NCI-H774 (cell line): Measurements from ENCODE around the gene TNS1.

ENCODE experiments used
- DNase-seq: peaks from one replicate; lab custom pipeline; 2025; lab: John Stamatoyannopoulos, UW

TNS1 gene

DNA sequence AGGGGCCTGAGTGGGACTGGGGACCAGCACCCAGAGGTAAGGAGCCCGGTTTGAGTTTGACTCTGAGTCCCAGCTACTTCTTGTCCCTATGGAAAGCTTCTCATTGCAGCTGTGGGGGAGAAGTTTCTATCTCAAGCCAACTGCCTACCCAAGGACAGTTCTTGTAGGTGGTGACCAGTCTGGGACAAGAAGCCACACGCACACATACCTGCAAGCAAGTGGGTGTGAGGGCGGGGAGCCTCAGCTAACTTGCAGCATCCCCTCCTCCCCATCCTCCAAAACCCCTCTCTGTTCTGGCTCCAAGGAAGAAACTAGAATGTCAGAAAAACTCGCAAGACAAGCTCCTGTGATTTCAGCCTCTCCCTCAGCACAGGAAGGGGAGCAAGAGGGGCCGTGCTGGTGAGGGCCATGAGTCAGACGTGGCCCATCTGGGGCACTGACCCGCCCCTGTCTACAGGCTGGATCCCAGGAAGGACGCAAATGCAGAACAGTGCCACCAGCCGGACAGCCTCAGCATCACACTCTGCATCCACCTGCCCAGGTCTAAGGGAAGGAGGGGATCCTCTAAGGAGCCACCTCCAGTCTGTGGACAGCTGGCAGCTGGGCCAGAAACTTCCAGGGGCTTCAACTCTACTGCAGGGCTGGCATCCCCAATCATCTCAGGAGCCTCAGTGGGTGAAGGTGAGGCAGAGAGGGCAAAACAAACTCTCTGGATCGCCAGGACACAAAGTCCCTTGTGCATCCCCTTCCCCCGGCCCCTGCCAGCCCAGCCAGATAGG, 103.4 kb downstream of the TNS1 start:
- DNase-seq = peak; percentile 8

- no peak for DNase-seq
Observed at GRCh38 chr2:217897816-217898806, 104.7 kb downstream of the TNS1 start.

DNA sequence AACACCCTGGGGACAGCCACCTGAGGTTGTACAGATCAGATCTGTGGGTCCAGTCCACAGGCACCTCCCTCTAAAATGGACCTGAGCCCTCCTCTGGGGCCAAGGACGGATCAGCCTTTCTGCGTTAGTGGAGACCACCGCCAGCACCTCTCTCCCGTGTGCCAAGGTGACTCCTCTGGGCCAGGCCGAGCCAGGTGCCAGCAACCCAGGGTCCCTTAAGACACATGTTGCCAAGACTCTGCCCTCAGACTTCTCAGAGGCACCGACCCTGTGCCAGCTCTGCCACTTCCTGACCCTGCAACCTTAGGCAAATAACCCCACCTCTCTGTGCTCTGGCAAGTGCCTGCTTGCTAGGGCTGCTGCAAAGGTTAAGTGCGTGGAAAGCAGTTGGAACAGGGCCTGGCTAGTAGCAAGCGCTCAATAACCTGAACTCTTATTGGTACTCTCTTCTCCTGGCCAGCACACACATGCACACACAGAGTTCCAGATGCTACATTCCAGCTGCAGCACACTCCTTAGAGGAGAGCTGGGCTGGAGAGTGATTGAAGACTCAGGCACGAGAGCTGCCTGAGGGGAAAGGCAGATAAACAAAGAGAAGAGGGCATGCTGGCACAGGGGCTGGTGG, 105.6 kb downstream of the TNS1 start:
- no peak for DNase-seq

GRCh38 chr2:217895070-217895635, 107.6 kb downstream of the TNS1 start:
- DNase-seq = no peak

GRCh38 chr2:217893440-217893839, 109.4 kb downstream of the TNS1 start:
- no peak for DNase-seq

DNA sequence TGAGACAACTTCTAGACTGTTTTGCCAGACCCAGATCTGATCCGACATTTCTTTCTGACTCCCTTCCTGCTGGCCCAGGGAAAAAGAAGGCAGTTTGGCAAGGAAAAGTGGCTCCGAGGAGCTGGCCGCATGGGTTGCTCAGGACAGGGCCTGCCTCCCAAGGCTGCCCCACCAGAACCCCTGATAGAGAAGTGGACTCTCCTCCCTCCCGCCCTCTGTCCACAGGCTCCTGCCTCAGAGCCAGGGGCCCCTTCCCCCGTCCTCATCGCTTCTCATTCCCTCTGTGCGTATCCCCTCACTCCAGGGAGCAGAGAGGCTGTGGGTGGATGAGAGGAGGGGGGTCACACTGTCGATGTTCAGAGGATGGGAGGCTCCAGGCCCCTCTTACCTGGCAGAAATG, 110.2 kb downstream of the TNS1 start:
- no peak for DNase-seq

DNA sequence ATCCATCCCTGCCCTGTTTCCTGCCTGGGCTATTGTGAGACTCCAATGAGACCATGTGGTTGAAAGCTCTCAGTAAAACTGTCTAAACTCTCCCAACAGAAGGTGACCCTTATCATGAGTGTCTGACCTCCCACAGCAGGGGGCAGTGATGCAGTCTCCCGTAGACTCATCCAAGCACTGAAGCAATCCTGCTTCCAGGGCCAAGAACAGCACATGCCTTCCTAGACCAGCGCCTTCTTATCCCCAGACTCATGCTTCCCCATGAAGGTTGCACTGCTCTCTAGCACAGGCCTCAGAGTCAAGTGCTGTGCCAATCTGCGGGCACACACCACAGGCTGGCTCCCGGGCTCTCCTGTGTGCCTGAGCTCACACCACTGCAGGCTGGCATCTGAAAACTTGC, 112.3 kb downstream of the TNS1 start:
- DNase-seq = no peak

DNA sequence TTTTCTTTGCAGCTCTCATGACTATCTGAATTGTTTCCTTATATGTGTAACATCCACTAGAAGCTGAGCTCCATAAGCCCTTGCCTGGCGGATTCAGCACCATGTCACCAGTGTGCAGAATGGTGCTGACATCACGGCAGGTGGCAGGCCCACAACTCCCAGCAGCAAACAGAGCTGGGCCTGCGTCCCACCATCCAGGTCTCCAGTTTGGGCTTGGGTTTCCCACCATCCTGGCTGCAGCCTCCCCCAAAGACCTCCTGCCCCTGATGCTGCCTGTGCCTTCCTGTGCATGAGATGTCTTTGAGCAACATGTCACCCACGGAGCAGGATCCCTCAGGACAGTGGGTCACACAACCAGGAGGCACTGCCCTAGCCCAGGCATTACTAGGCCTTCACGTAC, 113.1 kb downstream of the TNS1 start:
- DNase-seq = no peak

- no peak for DNase-seq
Observed at GRCh38 chr2:217887841-217888701, 114.7 kb downstream of the TNS1 start.

DNA sequence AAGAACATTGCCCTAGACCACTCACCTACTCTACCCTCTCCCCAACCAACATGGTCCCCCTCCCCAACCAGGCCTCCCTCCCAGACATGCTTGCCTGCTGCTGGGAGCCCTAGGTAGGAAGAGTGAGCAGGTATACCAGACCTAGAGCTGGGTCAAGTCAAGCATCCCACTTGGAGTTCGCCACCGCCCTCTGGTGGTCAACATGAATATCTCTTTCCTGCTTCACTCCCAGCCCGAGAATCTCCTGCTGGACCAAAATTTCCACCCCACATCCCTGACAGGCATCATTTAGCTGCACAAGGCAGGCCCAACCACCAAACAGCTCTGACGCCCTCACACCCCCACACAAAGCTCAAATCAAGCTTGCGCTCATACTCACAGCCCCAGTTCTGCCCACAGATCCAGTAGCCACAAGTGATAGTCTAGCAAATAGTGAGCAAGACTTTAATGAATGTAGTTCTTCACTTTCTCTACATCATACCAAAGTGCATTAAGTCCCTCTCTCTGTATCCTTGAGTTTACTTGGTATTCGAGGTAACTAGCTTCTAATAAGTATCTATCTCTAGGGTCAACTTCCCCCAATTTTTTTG, 116.0 kb downstream of the TNS1 start:
- peak; percentile 52 for DNase-seq

DNA sequence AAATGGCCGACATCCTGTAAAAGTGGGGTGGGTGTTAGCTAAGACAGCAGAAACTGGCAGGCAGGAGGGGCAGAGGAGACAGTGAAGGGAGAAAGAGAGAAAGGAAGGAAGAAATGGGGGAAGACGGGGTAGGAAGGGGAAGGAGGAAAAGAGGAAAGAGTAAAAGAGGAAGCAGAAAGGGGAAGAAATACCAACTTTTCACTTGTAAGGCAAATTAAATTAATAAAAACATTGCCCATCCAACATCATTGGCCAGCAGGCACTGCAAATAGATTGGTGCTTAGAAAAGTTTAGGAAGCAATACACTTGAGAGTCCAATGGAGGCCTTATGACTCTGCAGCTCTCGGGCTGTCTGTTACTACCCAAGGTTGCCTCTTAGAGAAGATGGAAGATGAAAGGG, 116.7 kb downstream of the TNS1 start:
- no peak for DNase-seq

DNA sequence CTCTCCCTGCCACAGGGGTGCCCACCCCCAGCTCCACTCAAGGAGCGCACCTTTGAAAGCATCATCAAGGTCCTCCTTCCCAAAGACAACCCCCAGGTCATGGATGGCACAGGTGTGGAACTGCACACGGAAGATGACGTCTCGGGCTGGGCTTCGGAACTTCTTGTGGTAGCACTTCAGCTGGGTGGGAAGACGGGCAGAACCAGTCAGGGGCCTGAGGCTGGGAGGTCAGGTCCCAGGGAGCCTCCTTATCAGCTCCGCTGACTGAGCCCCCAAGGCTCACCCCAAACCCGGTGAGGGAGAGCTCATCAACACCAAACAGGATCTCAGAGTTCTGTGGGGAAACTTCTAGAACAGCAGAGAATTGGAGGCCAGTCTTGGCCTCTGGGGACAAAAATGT, 117.8 kb downstream of the TNS1 start:
- DNase-seq = no peak

DNA sequence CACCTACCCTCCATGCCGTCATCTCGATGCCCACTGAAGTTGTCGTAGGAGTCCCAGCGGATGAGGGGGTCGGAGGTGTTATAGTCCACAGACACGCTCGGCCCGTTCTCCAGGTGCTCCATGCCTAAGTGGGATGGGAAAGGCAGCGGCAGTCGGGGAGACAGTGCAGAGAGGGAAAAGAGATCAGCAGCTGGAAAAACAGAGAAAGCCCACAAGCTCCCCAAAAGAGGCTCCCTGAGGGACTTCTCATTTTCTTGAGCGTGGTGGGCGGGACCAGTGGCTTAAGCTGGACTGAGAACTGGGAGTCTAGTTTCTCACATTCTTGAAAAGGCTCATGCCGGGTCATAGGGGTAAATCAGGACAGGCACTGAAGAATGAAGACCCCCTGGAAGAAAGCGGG, 121.9 kb downstream of the TNS1 start:
- no peak for DNase-seq

DNA sequence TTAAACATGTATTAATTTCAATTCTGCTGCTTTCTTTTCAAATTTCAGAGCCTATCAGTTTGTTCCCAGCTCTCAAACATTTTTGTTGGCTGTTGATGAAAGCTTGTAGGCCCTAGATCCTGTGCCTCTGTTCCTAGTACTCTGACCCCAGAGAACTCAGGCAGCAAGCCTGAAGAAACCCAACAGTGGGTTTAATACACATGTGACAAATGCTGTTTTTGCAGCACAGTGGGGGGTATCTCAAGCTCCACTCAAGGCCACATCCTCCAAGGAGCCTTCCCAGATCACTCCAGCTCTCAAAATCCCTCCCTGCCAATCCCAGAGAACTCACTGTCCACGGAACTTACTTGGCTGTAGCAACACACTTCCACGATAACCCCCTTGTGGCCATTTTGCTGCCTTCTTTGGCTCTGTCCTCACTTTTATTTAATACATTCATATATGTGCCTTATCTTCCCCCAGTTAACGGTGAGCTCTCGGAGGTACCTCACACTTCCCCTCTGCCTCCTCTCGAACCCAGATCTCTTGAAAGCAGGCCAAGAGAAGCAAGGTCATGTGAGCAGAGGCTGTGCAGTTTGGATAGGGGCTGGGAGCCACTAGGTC, 122.4 kb downstream of the TNS1 start:
- DNase-seq = no peak

DNA sequence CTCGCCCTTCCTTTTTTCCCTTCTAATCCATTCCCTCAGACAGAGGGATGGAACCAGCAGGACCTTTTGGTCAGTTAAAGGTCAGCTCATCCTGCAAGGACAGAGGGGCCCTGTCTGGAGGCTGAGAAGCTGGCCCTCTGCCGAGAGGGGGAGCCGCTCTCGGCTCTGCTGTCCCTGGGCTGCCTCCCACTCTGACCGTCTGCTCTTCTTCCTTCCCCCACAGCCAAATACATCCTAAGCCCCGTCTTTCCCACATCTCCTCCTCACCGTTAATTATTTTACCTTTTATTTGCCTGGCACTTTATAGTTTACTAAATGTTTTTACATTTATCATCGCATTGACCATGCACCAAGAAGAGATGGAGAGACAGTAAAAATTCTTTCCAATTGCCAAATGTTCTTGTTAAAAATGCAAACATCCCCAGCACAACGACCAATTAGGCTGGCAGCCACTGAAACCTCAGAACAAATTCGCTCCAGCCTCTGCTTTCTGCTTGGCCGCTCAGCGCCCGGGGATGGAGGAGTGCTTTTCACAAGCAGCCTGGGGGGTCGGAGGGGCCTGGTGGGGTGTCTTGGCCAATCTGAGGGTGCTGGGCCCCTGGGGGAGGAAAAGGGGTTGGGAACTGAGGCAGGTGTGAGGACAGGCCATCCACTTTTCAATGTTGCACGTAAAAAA, 123.7 kb downstream of the TNS1 start:
- no peak for DNase-seq

GRCh38 chr2:217877866-217878265, 124.9 kb downstream of the TNS1 start:
- DNase-seq = no peak

DNA sequence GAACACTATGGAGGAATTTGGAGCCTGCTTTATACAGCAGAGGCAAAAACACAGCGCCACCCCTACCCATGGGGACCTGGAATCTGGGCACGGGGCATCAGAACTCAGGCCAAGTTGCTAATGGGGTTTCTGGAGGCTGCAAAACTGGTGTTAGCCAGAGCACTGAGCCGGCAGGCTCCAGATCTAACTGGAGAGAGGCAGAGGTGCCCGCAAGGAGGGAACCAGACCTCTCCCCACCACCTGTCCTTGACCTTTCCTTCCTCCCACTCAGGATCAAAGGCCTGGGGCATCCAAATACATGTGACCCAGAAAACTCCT, 126.6 kb downstream of the TNS1 start:
- DNase-seq = no peak

- no peak for DNase-seq
Observed at GRCh38 chr2:217875556-217876252, 127.1 kb downstream of the TNS1 start.

DNA sequence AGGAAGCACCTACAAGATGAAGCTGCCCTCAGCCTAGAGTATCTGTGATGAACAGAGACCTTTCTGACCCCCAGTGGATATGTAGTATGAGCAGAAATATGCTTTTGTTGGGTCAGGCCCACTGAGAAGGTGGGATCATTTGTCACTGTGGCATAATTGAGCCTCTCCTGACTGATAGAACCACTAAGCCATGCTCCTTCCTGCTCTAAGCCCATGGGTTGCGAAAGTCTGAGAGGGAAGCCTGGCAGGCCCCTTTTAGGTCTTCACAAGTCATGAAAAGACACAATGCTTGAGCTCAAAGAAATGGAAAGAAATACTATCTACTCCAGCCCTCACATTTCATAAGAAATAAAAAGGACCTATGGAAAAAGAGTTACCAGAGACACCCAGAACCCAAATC, 127.7 kb downstream of the TNS1 start:
- DNase-seq = no peak

DNA sequence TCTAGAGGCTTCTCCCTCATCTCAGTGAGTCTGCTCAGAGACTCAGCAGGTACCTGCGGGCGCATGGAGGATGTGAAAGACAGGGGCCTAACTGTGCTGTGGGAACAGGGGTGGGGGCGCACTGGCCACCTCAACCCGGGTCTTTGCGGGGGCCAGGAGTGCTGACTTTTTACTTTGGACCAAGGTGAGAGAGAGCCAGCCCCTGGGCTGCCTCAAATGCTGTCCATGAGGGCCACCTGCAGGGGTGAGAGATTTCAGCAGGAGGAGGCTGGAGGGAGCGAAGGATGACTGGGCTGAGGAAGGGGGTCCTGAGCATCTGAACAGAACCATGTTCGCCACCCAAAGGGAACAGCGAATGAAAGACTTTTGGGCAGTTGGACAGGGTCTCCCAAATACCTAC, 129.4 kb downstream of the TNS1 start:
- no peak for DNase-seq
